ENCODE results near the gene LIME1.

LIME1 gene

GRCh38 chr20:63747622-63748069 is 11.2 kb downstream of the LIME1 start:
- Histone ChIP-seq H3K79me2 (ENCODE audit: control insufficient read depth, low read length) (no peaks in the 10 kb centered on the region), H3K4me3 (ENCODE audit: low read length) (no peak overlapping the region), H3K9me2 (replicated peaks; ENCODE audit: control insufficient read depth, low read length) (no peaks in the 10 kb centered on the region), H3K36me3 (ENCODE audit: control insufficient read depth, low read length) (no peaks in the 10 kb centered on the region), H3K27ac (ENCODE audit: low read depth, low read length) (no peak overlapping the region), H3K9me3 (ENCODE audit: control insufficient read depth, insufficient read depth, low read length) (no peaks in the 10 kb centered on the region), H3K4me2 (ENCODE audit: low read length) (no peak overlapping the region), H3K4me1 (ENCODE audit: control insufficient read depth, low read length) (peaks cover 14% of the 10 kb centered on the region), H3F3A (ENCODE audit: control insufficient read depth, insufficient read depth) (0 out of 2 replicates have a peak, but pooled peaks cover 4% of the 10 kb centered on the region), H3K27me3 (ENCODE audit: control insufficient read depth, low read length) (no peaks in the 10 kb centered on the region), H4K20me1 (ENCODE audit: control insufficient read depth, insufficient read depth, low read depth, low read length) (no peaks in the 10 kb centered on the region)
- no peak for TF ChIP-seq EZH2phosphoT487 (IDR thresholded peaks at IDR 0.05; ENCODE audit: borderline replicate concordance, low read length)
- TF ChIP-seq CTCF (IDR thresholded peaks at IDR 0.05; ENCODE audit: low read depth, low read length, poor library complexity, severe bottlenecking) = no peak

GRCh38 chr20:63748070-63748933 is 11.8 kb downstream of the LIME1 start:
- Histone ChIP-seq H3K4me2 (ENCODE audit: low read length) (no peak overlapping the region), H4K20me1 (ENCODE audit: control insufficient read depth, insufficient read depth, low read depth, low read length) (no peaks in the 10 kb centered on the region), H3K27ac (ENCODE audit: low read depth, low read length) (no peak overlapping the region), H3K27me3 (ENCODE audit: control insufficient read depth, low read length) (no peaks in the 10 kb centered on the region), H3K36me3 (ENCODE audit: control insufficient read depth, low read length) (no peaks in the 10 kb centered on the region), H3K9me2 (replicated peaks; ENCODE audit: control insufficient read depth, low read length) (no peaks in the 10 kb centered on the region), H3K4me3 (ENCODE audit: low read length) (no peak overlapping the region), H3K4me1 (ENCODE audit: control insufficient read depth, low read length) (peaks cover 14% of the 10 kb centered on the region), H3K79me2 (ENCODE audit: control insufficient read depth, low read length) (no peaks in the 10 kb centered on the region), H3F3A (ENCODE audit: control insufficient read depth, insufficient read depth) (0 out of 2 replicates have a peak, but pooled peaks cover 4% of the 10 kb centered on the region), H3K9me3 (ENCODE audit: control insufficient read depth, insufficient read depth, low read length) (no peaks in the 10 kb centered on the region)
- TF ChIP-seq CTCF (IDR thresholded peaks at IDR 0.05; ENCODE audit: low read depth, low read length, poor library complexity, severe bottlenecking) = no peak
- no peak for TF ChIP-seq EZH2phosphoT487 (IDR thresholded peaks at IDR 0.05; ENCODE audit: borderline replicate concordance, low read length)

- Histone ChIP-seq H3K27me3 (ENCODE audit: control insufficient read depth, low read length) (no peaks in the 10 kb centered on the region), H3K4me1 (ENCODE audit: control insufficient read depth, low read length) (peaks cover 14% of the 10 kb centered on the region), H3K9me3 (ENCODE audit: control insufficient read depth, insufficient read depth, low read length) (no peaks in the 10 kb centered on the region), H3K4me3 (ENCODE audit: low read length) (no peak overlapping the region), H3K27ac (ENCODE audit: low read depth, low read length) (no peak overlapping the region), H3K79me2 (ENCODE audit: control insufficient read depth, low read length) (no peaks in the 10 kb centered on the region), H3K4me2 (ENCODE audit: low read length) (no peak overlapping the region), H3F3A (ENCODE audit: control insufficient read depth, insufficient read depth) (0 out of 2 replicates have a peak, but pooled peaks cover 2% of the 10 kb centered on the region), H3K9me2 (replicated peaks; ENCODE audit: control insufficient read depth, low read length) (no peaks in the 10 kb centered on the region), H3K36me3 (ENCODE audit: control insufficient read depth, low read length) (no peaks in the 10 kb centered on the region), H4K20me1 (ENCODE audit: control insufficient read depth, insufficient read depth, low read depth, low read length) (no peaks in the 10 kb centered on the region)
- TF ChIP-seq EZH2phosphoT487 (IDR thresholded peaks at IDR 0.05; ENCODE audit: borderline replicate concordance, low read length) = no peak
- TF ChIP-seq CTCF (IDR thresholded peaks at IDR 0.05; ENCODE audit: low read depth, low read length, poor library complexity, severe bottlenecking) = no peak
Observed at GRCh38 chr20:63748934-63749270, 12.4 kb downstream of the LIME1 start.
